HG03432 (cell line): ENCODE data around the gene STRBP.

Source experiments
- ATAC-seq: cut with Tn5 transposase; IDR thresholded peaks from one replicate; pipeline ENCODE4 v1.9.1; 2021; ENCODE audit warnings: mild to moderate bottlenecking, moderate library complexity; ENCODE audit not compliant: unreplicated experiment

The STRBP gene

DNA sequence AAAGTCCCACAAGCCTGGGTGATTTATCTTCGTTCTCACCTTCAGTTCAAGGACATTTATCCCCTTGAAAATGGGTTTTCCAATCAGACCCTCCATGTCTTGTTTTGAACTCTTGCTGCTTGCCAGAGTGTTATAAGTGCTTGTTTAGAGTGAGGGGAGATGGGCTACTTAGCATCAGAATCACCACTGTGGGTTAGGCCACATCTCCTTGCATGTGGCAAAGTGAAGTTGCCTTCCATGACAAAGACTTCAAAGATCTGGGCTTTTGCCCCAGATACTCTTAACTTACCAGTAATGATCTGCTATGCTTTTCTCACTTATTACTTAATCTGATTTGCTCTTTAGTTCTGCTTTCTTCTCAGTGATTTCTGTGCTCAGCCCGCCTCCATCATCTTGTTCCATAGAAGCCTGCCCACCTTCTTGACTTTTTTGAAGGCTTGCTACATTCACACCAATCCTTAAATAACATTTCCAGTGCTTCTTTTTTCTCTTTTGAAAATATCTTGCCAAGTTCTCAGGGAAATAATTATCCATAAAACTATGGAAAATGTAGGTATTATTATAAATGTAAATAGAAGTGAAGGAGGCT, 195.9 kb downstream of the STRBP start:
- no peak for ATAC-seq
